Neural cell (in vitro differentiated cells): ENCODE results near the gene SUPT4H1. TPM values are rescaled to one million over a fixed set of nuclear protein-coding genes. Genes with fewer than 3 reads are reported as not detected.

Experiments
- H2AFZ ChIP-seq: fragments of 200-600, 300-800 bp; sonication (generic), shearing (Covaris generic); 2 replicates; pipeline ENCODE4 v1.6.0; 2014; ENCODE audit warnings: low read depth, mild to moderate bottlenecking, antibody characterized with exemption, low read length, moderate library complexity
- H3F3A ChIP-seq: fragments of 200-600 bp; shearing (Covaris generic); 2 replicates; pipeline ENCODE4 v1.6.1; 2016; ENCODE audit warnings: mild to moderate bottlenecking, moderate library complexity, mixed read lengths, antibody characterized with exemption, low read length; ENCODE audit not compliant: insufficient read depth, poor library complexity, severe bottlenecking
- H3K27ac ChIP-seq: fragments of 200-600, 300-800 bp; sonication (generic), shearing (Covaris generic); 2 replicates; pipeline ENCODE4 v1.5.1; 2014; ENCODE audit warnings: mild to moderate bottlenecking, low read length, moderate library complexity
- H3K27me3 ChIP-seq: fragments of 300-800, 200-600 bp; sonication (generic), shearing (Covaris generic); 2 replicates; pipeline ENCODE4 v1.6.0; 2014; ENCODE audit warnings: mild to moderate bottlenecking, low read depth, low read length, moderate library complexity; ENCODE audit not compliant: insufficient read depth
- H3K36me3 ChIP-seq: fragments of 300-800, 200-600 bp; sonication (generic), shearing (Covaris generic); 2 replicates; pipeline ENCODE4 v1.5.1; 2014; ENCODE audit warnings: mild to moderate bottlenecking, antibody characterized with exemption, low read length, moderate library complexity; ENCODE audit not compliant: insufficient read depth
- H3K4me2 ChIP-seq: fragments of 300-800, 200-600 bp; sonication (generic), shearing (Covaris generic); 2 replicates; pipeline ENCODE4 v1.6.0; 2014; ENCODE audit warnings: mild to moderate bottlenecking, low read length
- H3K4me3 ChIP-seq: fragments of 300-800, 200-600 bp; sonication (generic), shearing (Covaris generic); 2 replicates; pipeline ENCODE4 v1.5.1; 2014; ENCODE audit warnings: mild to moderate bottlenecking, low read length, moderate library complexity
- H3K79me2 ChIP-seq: fragments of 200-600 bp; shearing (Covaris generic); replicated peaks from 2 replicates; pipeline ENCODE4 v1.6.0; 2014; ENCODE audit warnings: mild to moderate bottlenecking, low read length, moderate library complexity; ENCODE audit not compliant: insufficient read depth
- H3K9ac ChIP-seq: fragments of 300-800, 200-600 bp; sonication (generic), shearing (Covaris generic); 2 replicates; pipeline ENCODE4 v1.6.1; 2016; ENCODE audit warnings: mild to moderate bottlenecking, low read length, mixed read lengths
- H3K9me2 ChIP-seq: fragments of 200-600 bp; shearing (Covaris generic); 2 replicates; pipeline ENCODE4 v1.6.1; 2016; ENCODE audit warnings: mild to moderate bottlenecking, low read length, mixed read lengths; ENCODE audit not compliant: insufficient read depth
- H3K9me3 ChIP-seq: fragments of 200-600, 300-800 bp; sonication (generic), shearing (Covaris generic); 2 replicates; pipeline ENCODE4 v1.6.1; 2016; ENCODE audit warnings: mild to moderate bottlenecking, mixed run types, low read length, moderate library complexity, mixed read lengths
- H4K20me1 ChIP-seq: fragments of 200-600 bp; shearing (Covaris generic); 2 replicates; pipeline ENCODE4 v1.6.1; 2016; ENCODE audit warnings: mild to moderate bottlenecking, mixed run types; ENCODE audit not compliant: insufficient read depth
- EP300 ChIP-seq: fragments of 450-650 bp; conservative IDR thresholded peaks from 2 replicates; pipeline ENCODE4 v1.6.1; 2014; ENCODE audit warnings: antibody characterized with exemption, mild to moderate bottlenecking, moderate library complexity; ENCODE audit not compliant: poor library complexity, severe bottlenecking
- EZH2 ChIP-seq: fragments of 200-600, 300-800 bp; shearing (Covaris generic), sonication (generic); IDR thresholded peaks from 2 replicates; pipeline ENCODE4 v1.6.1; 2014; ENCODE audit warnings: antibody characterized with exemption, low read length, borderline replicate concordance, mild to moderate bottlenecking; ENCODE audit not compliant: insufficient read depth, poor library complexity, severe bottlenecking
- MXI1 ChIP-seq: fragments of 450-650 bp; conservative IDR thresholded peaks from 2 replicates; pipeline ENCODE4 v1.6.1; 2014; ENCODE audit warnings: antibody characterized with exemption, mild to moderate bottlenecking; ENCODE audit not compliant: poor library complexity, severe bottlenecking
- POLR2AphosphoS5 ChIP-seq: IDR thresholded peaks from 2 replicates; pipeline ENCODE4 v1.6.1; 2012
- RAD21 ChIP-seq: fragments of 450-650 bp; conservative IDR thresholded peaks from 2 replicates; pipeline ENCODE4 v1.6.1; 2014; ENCODE audit warnings: antibody characterized with exemption, mild to moderate bottlenecking, moderate library complexity
- REST ChIP-seq: IDR thresholded peaks from 2 replicates; pipeline ENCODE4 v1.6.1; 2012; ENCODE audit warnings: borderline replicate concordance
- SMC3 ChIP-seq: fragments of 450-650 bp; conservative IDR thresholded peaks from 2 replicates; pipeline ENCODE4 v1.6.1; 2014; ENCODE audit warnings: antibody characterized with exemption, mild to moderate bottlenecking, moderate library complexity; ENCODE audit not compliant: poor library complexity
- TAF1 ChIP-seq: IDR thresholded peaks from 2 replicates; pipeline ENCODE4 v1.6.1; 2012; ENCODE audit warnings: low read depth
- polyA plus RNA-seq: library from polyadenylated mRNA; depleted of rRNA; stranded (reverse); fragments of >200 nt; gene quantifications from 2 replicates; pipeline ENCODE4 v1.2.3, GENCODE V29; 2014
- TF ChIP-seq, protein P1 (sequence below): fragments of 450-650 bp; IDR thresholded peaks from 2 replicates; pipeline ENCODE4 v1.5.1; 2014; ENCODE audit warnings: antibody characterized with exemption, mild to moderate bottlenecking, moderate library complexity; ENCODE audit not compliant: poor library complexity, severe bottlenecking

The SUPT4H1 gene
- polyA plus RNA-seq, 1 donor from 2014 or later: 109 TPM

DNA sequence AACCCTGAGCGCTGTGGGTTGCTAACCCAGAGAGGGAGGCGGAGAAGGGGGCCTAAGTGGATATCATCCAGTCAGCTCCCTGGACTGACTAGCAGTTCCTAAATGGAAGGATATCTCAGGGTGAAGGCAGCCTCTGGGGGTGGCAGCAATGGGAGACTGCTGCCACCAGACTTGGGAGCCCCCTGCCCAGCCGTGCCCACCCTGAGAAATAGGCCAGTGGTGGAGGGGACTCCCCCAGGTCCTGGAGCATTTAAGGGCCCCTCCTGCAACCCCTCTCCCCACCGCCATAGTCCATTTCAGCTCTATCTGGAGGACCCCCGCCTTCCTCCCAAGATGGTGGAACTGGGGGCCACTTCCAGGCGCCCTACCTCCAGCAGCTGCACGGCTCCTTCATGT is 31.8 kb downstream of the SUPT4H1 start:
- H2AFZ ChIP-seq: no peak overlapping the region
- H3K9me2 ChIP-seq: no peaks in the 10 kb centered on the region
- no peaks in the 10 kb centered on the region for H3K27me3 ChIP-seq
- H3K36me3 ChIP-seq: no peaks in the 10 kb centered on the region
- no peaks in the 10 kb centered on the region for H4K20me1 ChIP-seq
- no peak overlapping the region for H3K9ac ChIP-seq
- no peaks in the 10 kb centered on the region for H3K9me3 ChIP-seq
- H3F3A ChIP-seq: no peaks in the 10 kb centered on the region
- H3K79me2 ChIP-seq: peaks cover 5% of the 10 kb centered on the region
- no peak for TF ChIP-seq REST
- no peak for TF ChIP-seq TAF1
- TF ChIP-seq RAD21: no peak
- no peak for TF ChIP-seq EZH2
- no peak for TF ChIP-seq POLR2AphosphoS5
- TF ChIP-seq SMC3: no peak
- TF ChIP-seq EP300: no peak
- TF ChIP-seq, protein P1, sequence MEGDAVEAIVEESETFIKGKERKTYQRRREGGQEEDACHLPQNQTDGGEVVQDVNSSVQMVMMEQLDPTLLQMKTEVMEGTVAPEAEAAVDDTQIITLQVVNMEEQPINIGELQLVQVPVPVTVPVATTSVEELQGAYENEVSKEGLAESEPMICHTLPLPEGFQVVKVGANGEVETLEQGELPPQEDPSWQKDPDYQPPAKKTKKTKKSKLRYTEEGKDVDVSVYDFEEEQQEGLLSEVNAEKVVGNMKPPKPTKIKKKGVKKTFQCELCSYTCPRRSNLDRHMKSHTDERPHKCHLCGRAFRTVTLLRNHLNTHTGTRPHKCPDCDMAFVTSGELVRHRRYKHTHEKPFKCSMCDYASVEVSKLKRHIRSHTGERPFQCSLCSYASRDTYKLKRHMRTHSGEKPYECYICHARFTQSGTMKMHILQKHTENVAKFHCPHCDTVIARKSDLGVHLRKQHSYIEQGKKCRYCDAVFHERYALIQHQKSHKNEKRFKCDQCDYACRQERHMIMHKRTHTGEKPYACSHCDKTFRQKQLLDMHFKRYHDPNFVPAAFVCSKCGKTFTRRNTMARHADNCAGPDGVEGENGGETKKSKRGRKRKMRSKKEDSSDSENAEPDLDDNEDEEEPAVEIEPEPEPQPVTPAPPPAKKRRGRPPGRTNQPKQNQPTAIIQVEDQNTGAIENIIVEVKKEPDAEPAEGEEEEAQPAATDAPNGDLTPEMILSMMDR: no peak
- TF ChIP-seq MXI1: no peak
- no peak overlapping the region for H3K4me3 ChIP-seq
- H3K27ac ChIP-seq: no peak overlapping the region
- no peak overlapping the region for H3K4me2 ChIP-seq

DNA sequence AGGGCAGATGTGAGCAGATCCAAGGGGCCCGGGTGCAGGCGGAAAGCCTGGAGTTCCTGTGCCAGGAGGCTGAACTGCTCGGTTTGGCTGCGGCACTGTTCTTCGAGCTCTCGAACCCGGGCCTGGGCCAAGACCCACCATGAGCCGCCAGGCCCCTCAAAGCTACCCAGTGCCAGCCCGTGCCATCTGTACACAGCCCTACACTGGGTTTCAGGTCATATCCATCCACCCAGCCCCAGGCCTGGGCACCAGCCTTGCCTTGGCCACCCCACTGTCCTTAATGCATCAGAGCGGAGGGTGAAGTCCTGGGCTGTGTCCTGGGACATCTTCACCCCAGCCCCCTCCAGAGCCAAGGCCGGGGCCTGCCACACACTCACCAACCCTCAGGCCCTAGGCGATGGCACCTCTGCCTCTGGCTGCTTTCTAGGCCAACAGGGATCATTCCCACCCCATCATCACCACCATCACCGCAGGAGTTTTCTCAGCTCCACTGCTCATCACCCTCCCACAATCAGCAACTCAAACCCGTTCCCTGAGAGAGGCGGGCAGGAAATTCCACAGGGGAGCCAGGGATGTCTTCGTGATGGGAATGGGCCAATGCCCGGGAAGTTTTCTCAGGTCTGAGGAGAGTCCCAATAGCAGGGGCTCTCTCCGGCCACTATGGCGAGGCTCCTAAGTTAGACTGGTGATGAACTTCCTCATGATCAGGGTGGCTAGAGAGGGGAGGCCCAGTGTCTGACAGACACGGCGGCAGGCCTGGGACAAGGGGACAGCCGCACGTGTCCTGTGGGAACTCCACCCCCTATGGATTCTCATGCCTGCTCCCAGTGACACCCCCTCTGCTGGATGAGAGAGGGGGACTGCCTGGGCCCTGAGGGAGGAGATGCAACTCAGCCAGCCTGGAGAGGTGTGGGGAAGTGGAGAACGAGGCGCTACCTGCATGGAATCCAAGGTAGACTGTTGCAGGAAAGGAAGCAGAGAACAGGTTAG is 32.5 kb downstream of the SUPT4H1 start:
- Histone ChIP-seq H3K9ac (no peak overlapping the region), H3K4me2 (no peak overlapping the region), H3K79me2 (no peaks in the 10 kb centered on the region), H3K9me2 (no peaks in the 10 kb centered on the region), H3K9me3 (no peaks in the 10 kb centered on the region), H3K4me3 (no peak overlapping the region), H3K36me3 (no peaks in the 10 kb centered on the region), H3K27ac (no peak overlapping the region), H3K27me3 (no peaks in the 10 kb centered on the region), H2AFZ (no peak overlapping the region), H3F3A (no peaks in the 10 kb centered on the region), H4K20me1 (no peaks in the 10 kb centered on the region)
- TF ChIP-seq SMC3 (no peak), REST (no peak), POLR2AphosphoS5 (no peak)
